HG03469 (cell line): ENCODE measurements around the gene RTN1.
"Not testable (repeated sequence)": the region's sequence is repeated elsewhere in the genome, so short reads cannot be mapped to it uniquely, and the experiment has no call there.

Experiments
- ATAC-seq: cut with Tn5 transposase; IDR thresholded peaks from one replicate; pipeline ENCODE4 v1.9.1; 2021; ENCODE audit warnings: mild to moderate bottlenecking, moderate library complexity, moderate number of reproducible peaks; ENCODE audit not compliant: unreplicated experiment

Gene RTN1

GRCh38 chr14:59707778-59708561 is 162.6 kb downstream of the RTN1 start:
- no peak for ATAC-seq

- no peak for ATAC-seq
Observed at GRCh38 chr14:59705866-59706265, 164.7 kb downstream of the RTN1 start.

- no peak for ATAC-seq
Observed at GRCh38 chr14:59705245-59705644, 165.3 kb downstream of the RTN1 start.

- no peak for ATAC-seq
Observed at GRCh38 chr14:59704054-59704645, 166.4 kb downstream of the RTN1 start.

- no peak for ATAC-seq
Observed at GRCh38 chr14:59699442-59699841, 171.1 kb downstream of the RTN1 start.

- no peak for ATAC-seq
Observed at GRCh38 chr14:59698793-59699192, 171.8 kb downstream of the RTN1 start.

GRCh38 chr14:59695198-59695597 is 175.4 kb downstream of the RTN1 start:
- ATAC-seq: no peak

- ATAC-seq: no peak
Observed at GRCh38 chr14:59691266-59691665, 179.3 kb downstream of the RTN1 start.

- ATAC-seq: no peak
Observed at GRCh38 chr14:59690426-59690825, 180.2 kb downstream of the RTN1 start.

GRCh38 chr14:59688224-59689170 is 182.1 kb downstream of the RTN1 start:
- peak; percentile 99 for ATAC-seq

- no peak for ATAC-seq
Observed at GRCh38 chr14:59687663-59688062, 182.9 kb downstream of the RTN1 start.

- no peak for ATAC-seq
Observed at GRCh38 chr14:59679872-59680271, 190.7 kb downstream of the RTN1 start.

GRCh38 chr14:59678352-59678751 is 192.2 kb downstream of the RTN1 start:
- ATAC-seq: no peak

GRCh38 chr14:59677771-59678231 is 192.8 kb downstream of the RTN1 start:
- ATAC-seq: no peak

GRCh38 chr14:59675394-59675793 is 195.2 kb downstream of the RTN1 start:
- no peak for ATAC-seq

- no peak for ATAC-seq
Observed at GRCh38 chr14:59664741-59665140, 205.8 kb downstream of the RTN1 start.

- no peak for ATAC-seq
Observed at GRCh38 chr14:59657769-59658168, 212.8 kb downstream of the RTN1 start.

- no peak for ATAC-seq
Observed at GRCh38 chr14:59656473-59656872, 214.1 kb downstream of the RTN1 start.

GRCh38 chr14:59654131-59654530 is 216.4 kb downstream of the RTN1 start:
- not testable (repeated sequence) for ATAC-seq

- not testable (repeated sequence) for ATAC-seq
Observed at GRCh38 chr14:59646832-59647231, 223.7 kb downstream of the RTN1 start.

- ATAC-seq: peak; percentile 74
Observed at GRCh38 chr14:59638885-59639284, 231.7 kb downstream of the RTN1 start.
